ENCODE data around the gene TUBB.
"Not testable (repeated sequence)": the region's sequence is repeated elsewhere in the genome, so short reads cannot be mapped to it uniquely, and the experiment has no call there.

The TUBB gene

GRCh38 chr6:30760549-30760948 lies 40.4 kb downstream of the TUBB start:
- DNase-seq (ENCODE audit: low read depth in 2 of 2) = no peak

GRCh38 chr6:30761791-30762429 lies 41.8 kb downstream of the TUBB start:
- DNase-seq (ENCODE audit: low read depth in 2 of 2) = no peak

DNA sequence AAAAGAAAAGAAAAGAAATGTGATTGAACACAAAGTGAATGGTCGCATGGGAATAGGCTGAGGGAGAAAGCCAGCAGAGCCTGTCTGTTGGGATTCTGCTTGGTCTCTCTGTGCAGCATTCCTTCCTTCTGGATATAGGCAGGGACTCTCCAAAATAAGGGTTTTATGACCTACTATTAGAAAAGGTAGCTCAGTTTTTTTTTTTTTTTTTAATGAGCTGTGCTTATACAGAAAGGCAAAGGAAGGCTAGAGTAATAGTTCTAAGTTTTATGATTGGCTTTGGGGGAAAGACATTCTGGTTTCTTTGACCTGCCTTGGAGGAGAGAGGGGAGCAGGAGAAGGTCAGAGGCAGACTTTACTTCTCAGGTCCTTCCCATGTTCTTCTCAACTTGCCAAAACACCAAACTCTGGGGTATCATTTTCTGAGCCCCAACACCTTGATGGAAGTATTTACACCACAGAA lies 43.0 kb downstream of the TUBB start:
- no peak for DNase-seq (ENCODE audit: low read depth in 2 of 2)

DNA sequence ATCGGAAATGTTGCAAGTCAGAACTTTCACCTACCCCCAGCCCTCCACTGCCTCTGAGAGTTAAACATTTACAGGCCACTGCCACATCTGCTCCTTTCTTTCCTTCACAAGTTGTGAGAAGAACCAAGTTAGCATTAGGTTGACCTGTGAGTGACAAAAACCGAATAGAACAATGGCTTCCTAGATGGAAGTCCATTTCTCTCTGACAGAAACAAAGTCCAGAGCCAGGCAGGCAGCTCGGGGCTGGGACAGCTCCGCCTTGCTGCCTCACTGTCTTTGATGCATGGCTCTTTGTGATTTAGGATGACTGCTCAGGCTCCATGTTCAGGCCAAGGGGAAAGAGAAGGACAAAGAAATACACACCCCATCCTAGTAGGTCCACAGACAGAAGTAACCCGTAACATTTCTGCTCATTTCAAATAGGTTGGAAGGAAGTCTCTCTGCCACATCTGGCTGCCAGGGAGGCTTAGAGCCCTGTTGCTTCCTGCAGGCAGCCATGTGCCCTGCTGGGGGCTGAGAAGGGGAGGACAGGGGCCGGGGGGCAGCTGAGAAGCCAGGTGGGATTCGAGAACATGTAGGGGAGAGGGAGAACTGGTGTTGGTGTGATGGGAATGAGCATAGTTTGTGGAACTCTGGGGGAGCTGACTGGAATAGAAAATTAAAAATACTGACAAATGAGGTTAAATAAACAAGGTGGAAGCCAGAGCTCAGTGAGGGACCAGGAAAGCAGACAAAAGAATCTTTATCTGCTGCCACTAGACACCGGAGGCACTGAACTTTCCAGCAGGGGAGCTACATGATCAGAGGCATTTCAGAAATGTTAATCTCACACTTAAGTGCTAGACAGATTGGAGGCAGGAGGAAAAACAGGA lies 43.7 kb downstream of the TUBB start:
- no peak for DNase-seq (ENCODE audit: low read depth in 2 of 2)

DNA sequence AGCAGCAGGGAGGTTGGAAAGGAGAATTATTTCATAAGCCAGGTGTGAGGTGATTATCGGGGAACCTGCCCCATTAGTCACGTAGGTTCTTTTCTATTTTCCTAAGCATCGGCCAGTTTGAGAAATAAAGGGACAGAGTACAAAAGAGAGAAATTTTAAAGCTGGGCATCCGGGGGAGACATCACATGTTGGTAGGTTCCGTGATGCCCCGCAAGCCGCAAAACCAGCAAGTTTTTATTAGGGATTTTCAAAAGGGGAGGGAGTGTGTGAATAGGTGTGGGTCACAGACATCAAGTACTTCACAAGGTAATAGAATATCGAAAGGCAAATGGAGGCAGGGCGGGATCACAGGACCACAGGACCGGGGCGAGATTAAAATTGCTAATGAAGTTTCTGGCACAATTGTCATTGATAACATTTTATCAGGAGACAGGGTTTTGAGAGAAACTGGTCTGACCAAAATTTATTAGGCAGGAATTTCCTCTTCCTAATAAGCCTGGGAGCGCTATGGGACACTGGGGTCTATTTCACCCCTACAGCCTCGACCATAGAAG lies 44.4 kb downstream of the TUBB start:
- DNase-seq (ENCODE audit: low read depth in 2 of 2) = not testable (repeated sequence)

GRCh38 chr6:30765495-30765894 lies 45.3 kb downstream of the TUBB start:
- not testable (repeated sequence) for DNase-seq (ENCODE audit: low read depth in 2 of 2)

DNA sequence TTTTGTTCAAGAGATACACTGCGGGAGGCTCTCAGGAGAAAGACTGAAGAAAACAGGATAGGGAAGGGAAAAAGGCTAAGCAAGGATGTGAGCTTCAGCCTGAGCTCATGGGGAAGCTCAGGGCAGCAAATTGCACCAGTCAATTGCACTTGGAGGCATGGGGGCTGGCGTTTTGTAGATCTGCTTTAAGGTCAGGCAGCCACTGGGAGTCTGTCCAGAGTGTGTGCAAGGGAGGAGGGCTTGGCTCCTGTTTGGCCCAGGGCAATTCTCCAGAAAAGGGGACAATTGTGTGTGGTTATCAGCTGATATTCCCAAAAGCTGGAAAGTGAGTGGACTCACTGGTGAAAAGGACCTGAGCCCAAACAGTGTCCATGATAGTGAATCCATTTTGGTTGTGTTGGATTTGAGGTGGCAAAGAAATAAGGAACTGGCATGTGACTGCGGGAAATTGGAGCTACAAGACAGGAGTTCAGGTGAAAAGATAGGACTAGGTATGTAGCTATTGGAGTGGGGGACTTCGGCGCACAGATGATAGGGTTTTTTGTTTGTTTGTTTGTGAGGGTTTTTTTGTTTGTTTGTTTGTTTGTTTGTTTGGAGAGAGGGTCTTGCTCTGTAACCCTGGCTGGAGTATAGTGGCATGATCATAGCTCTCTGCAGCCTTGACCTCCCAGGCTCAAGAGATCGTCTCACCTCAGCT lies 46.5 kb downstream of the TUBB start:
- no peak for DNase-seq (ENCODE audit: low read depth in 2 of 2)

DNA sequence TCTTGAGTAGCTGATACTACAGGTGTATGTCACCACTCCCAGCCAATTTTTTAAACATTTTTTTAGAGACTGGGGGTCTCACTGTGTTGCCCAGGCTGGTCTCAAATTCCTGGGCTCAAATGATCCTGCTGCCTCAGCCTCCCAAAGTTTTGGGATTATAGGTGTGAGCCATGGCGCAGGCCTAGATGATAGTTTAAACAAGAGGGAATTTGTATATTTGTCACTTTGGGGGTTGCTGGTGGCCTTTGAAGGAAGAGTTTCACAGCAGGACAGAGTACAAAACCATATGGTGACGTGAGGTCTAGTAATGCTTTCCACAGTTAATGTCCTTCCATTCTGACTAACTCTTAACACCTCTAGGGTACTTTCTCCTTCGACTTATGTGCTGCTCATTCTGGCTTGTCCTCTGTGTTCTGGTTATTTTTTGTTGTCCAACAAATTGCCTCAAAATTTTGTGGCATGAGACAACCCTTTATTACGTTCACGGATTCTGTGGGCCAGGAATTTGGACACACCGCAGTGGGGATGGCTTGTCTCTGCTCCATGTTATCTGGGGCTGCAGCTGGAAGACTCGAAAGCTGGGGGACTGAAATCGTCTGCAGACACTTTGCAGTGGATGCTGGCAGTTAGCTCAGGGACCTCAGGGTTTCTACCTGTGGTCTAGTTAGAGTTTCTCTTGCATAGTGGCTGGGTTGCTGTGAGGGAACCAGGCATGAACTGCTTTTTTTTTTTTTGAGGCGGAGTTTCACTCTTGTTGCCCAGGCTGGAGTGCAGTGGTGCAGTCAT lies 47.2 kb downstream of the TUBB start:
- DNase-seq (ENCODE audit: low read depth in 2 of 2) = no peak

DNA sequence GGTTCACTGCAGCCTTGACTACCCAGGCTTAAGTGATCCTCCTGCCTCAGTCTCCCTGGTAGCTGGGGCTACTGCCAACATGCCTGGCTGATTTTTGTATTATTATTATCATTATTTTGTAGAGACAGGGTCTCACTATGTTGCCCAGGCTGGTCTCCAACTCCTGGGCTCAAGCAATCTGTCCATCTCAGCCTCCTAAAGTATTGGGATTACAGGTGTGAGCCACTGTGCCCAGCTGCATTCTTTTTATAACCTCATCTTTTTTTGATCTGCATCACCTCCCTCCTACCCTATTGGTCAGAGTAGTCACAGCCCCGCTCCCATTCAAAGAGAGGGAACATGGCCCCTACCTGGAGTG lies 47.8 kb downstream of the TUBB start:
- no peak for DNase-seq (ENCODE audit: low read depth in 2 of 2)

- DNase-seq (ENCODE audit: low read depth in 2 of 2) = no peak
Observed at GRCh38 chr6:30768634-30769087, 48.5 kb downstream of the TUBB start.

DNA sequence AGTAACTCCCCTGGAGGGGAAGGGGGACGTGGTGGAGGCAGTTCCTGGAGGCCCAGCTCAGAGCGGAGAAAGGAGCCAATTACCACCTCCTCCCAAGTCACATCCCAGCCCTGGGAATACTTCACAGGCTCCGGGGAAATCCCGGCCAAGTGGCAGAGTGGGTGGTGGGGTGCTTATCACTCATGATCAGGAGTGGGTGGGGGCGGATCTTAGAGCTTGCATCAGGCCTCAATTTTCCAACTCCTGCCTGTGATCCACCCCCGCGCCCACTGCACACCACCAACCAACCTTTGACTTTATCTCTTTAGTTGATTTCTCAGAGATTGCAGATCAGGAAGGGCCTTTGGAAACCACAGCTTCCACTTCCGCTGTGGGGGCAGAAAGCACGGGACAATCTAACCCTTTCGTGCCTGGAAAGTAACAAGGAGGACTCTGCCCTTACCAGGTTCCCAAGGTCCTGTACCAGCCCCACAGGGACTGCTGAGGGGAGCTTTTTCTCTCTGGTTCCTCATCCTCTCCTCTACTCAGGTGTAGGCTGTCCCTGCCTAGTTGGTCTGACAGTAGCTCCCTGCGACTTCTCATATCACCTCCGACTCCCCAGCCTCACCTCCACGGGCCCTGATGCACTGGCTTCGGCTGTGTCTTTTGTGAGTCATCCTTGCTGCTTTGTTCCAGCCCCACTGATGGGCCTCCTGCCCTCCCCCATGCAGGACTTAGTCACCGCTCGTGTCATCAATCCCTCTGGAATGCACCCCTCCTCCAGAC lies 49.1 kb downstream of the TUBB start:
- DNase-seq (ENCODE audit: low read depth in 2 of 2) = peak; percentile 72 to 83

DNA sequence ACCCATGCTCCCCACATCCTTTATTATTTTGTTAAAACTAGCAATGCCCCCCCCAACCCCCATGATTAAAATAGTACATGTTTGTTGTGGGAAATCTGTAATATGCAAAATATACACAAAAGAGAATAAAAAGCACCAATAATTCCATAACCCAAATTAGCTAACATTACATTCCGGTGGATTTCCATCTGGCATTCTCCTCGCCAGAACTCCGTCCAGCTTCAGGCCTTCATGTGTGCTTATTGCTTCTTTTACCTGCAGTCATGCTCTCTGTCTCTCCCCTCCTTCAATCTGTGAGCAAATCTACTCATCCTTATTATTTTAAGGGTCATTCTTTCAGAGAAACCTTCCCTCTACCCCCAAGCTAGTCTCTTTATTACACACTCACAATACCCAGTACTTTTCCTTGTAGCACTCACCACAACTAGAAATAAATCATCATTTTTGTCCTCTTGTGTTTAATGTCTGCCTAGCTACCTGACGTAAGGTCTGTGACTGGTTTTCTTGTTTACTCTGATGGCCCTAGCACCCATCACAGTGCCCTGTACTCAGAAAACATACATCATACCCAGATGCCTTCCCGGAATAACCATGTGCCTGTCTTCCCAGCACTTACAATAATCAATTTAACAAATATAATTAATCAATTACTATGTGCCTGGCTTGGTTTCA lies 49.8 kb downstream of the TUBB start:
- no peak for DNase-seq (ENCODE audit: low read depth in 2 of 2)

DNA sequence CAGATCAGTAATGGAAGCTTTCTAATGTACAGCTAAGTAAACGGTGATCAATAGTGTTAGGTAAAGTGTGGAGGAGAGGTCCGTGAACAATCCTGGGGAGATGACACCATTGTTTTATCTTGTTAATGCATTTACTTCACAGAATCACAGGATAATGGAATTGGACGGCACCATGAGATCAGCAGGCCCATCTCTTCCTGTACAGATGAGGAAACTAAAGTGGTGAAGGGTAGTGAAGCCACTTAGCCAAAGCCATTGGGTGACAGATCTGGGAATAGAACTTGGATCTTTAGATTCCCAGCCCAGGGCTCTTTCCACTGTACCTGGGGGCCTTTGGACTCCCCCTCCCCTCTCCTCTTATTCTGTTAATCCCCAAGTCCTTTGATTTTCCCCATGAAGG lies 50.4 kb downstream of the TUBB start:
- no peak for DNase-seq (ENCODE audit: low read depth in 2 of 2)

DNA sequence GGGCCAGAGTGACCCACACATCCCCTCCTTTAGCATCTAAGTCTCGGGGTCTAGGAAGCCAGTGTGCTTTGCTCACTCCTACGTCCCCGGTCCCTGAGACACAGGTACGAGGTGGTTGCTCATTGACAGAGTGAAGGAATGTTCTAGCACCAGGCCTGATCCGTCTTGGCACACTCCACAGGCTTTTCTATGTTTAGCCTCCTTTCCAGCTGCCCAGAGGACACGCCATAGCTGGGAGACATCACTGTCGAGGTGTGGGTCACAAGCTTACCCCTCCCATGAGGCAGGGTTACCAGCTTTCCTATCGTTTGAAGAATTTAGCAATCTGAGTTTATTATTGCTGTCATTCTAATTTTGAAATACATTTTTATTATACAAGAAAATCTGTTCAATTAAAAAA lies 54.5 kb downstream of the TUBB start:
- DNase-seq (ENCODE audit: low read depth in 2 of 2) = no peak

Measured in stimulated activated CD8-positive, alpha-beta memory T cell treated with anti-CD3 and anti-CD28 coated beads, Interleukin-2, amount 100 ng/mL, for 48 hours (primary cell).